B cell (primary cell): Measurements from ENCODE around the gene SERBP1. TPM values are rescaled to one million over a fixed set of nuclear protein-coding genes. Genes with fewer than 3 reads are reported as not detected.

Source experiments
- ATAC-seq: fragments of 200-7000 bp; cut with Tn5 transposase; one replicate; pipeline ENCODE4 v1.10.0; 2021; ENCODE audit warnings: low read depth, mild to moderate bottlenecking, moderate number of reproducible peaks, moderate library complexity
- CTCF ChIA-PET: fragments of 350-600 bp; sonication (Branson Sonifier 250); formaldehyde crosslinking; loops from one replicate; lab custom pipeline; 2021; ENCODE audit warnings: antibody characterized with exemption, inconsistent platforms; lab: Charles Lee
- POLR2A ChIA-PET: fragments of 350-600 bp; sonication (Branson Sonifier 250); formaldehyde crosslinking; loops from one replicate; lab custom pipeline; 2021; ENCODE audit warnings: antibody characterized with exemption; lab: Charles Lee
- DNase-seq: peaks from one replicate; pipeline ENCODE4 v3.0.0; 2013
- H2AFZ ChIP-seq: 2 replicates; pipeline ENCODE4 v1.6.1; 2012; ENCODE audit warnings: mild to moderate bottlenecking, low read depth, low read length; ENCODE audit not compliant: insufficient read depth, poor library complexity, severe bottlenecking
- H3K27ac ChIP-seq, 2 donors: 1 replicate in 1 of 2; 2 replicates in 1 of 2; pipeline ENCODE4 v1.5.1; 2012 to 2013; ENCODE audit warnings: low read length in 2 of 2, mild to moderate bottlenecking in 2 of 2, moderate library complexity in 1 of 2
- H3K27me3 ChIP-seq, 4 experiments: fragments of 200-600 bp in 1 of 4; sonication (generic) in 1 of 4; replicated peaks in 1 of 4; 1 replicate in 2 of 4; 2 replicates in 2 of 4; pipeline versions ENCODE4 v1.6.1 to v1.7.0; 2013 to 2016; ENCODE audit warnings: low read length in 3 of 4, mild to moderate bottlenecking in 2 of 4, mixed read lengths in 1 of 4, moderate library complexity in 1 of 4; ENCODE audit not compliant: insufficient read depth in 4 of 4, control insufficient read depth in 3 of 4; ENCODE audit errors: control extremely low read depth in 1 of 4
- H3K36me3 ChIP-seq, 2 experiments: replicated peaks in 1 of 2; 1 replicate in 1 of 2; 2 replicates in 1 of 2; pipeline versions ENCODE4 v1.6.1 to v1.7.1; 2013; ENCODE audit warnings: low read length in 1 of 2; ENCODE audit not compliant: insufficient read depth in 2 of 2, control insufficient read depth in 1 of 2; ENCODE audit errors: control extremely low read depth in 1 of 2, extremely low read depth in 1 of 2
- H3K4me1 ChIP-seq, 2 donors: fragments of 200-600 bp in 1 of 2; sonication (generic) in 1 of 2; 1 replicate in 1 of 2; 2 replicates in 1 of 2; pipeline versions ENCODE4 v1.5.1 to v1.6.1; 2013 to 2017; ENCODE audit warnings: low read length in 2 of 2; ENCODE audit not compliant: control insufficient read depth in 2 of 2, insufficient read depth in 2 of 2
- H3K4me2 ChIP-seq: replicated peaks from 2 replicates; pipeline ENCODE3; 2012; ENCODE audit warnings: mild to moderate bottlenecking, low read depth, low read length; ENCODE audit not compliant: poor library complexity, severe bottlenecking
- H3K4me3 ChIP-seq, 5 experiments: fragments of 200-600 bp in 1 of 5; sonication (generic) in 1 of 5; 1 replicate in 3 of 5; 2 replicates in 2 of 5; pipeline versions ENCODE4 v1.5.1 to v1.7.0; 2011 to 2016; ENCODE audit warnings: low read length in 4 of 5, mild to moderate bottlenecking in 4 of 5, low read depth in 2 of 5, control low read depth in 1 of 5, moderate library complexity in 1 of 5; ENCODE audit not compliant: insufficient read depth in 1 of 5; ENCODE audit errors: control extremely low read depth in 1 of 5, extremely low read depth in 1 of 5
- H3K79me2 ChIP-seq: fragments of 200-600 bp; sonication (generic); one replicate; pipeline ENCODE4 v1.6.0; 2016; ENCODE audit warnings: low read length; ENCODE audit not compliant: control insufficient read depth, insufficient read depth
- H3K9ac ChIP-seq: fragments of 200-600 bp; sonication (generic); 2 replicates; pipeline ENCODE4 v1.6.1; 2017; ENCODE audit warnings: mild to moderate bottlenecking, low read length, moderate library complexity
- H3K9me3 ChIP-seq, 3 donors: one replicate each; pipeline versions ENCODE4 v1.6.1 to v1.7.1; 2013; ENCODE audit warnings: low read length in 2 of 3; ENCODE audit not compliant: control insufficient read depth in 2 of 3, insufficient read depth in 1 of 3; ENCODE audit errors: control extremely low read depth in 1 of 3
- H4K20me1 ChIP-seq: 2 replicates; pipeline ENCODE4 v1.6.0; 2012; ENCODE audit warnings: mild to moderate bottlenecking, low read length; ENCODE audit not compliant: insufficient read depth, control insufficient read depth, poor library complexity, severe bottlenecking
- H3K27ac Mint-ChIP-seq: one replicate; pipeline ENCODE4 v1.8.0; 2021; ENCODE audit warnings: mixed read lengths
- H3K27me3 Mint-ChIP-seq: one replicate; pipeline ENCODE4 v1.8.0; 2021; ENCODE audit warnings: mixed read lengths
- H3K4me1 Mint-ChIP-seq: one replicate; pipeline ENCODE4 v1.8.0; 2021; ENCODE audit warnings: mixed read lengths
- H3K4me3 Mint-ChIP-seq: one replicate; pipeline ENCODE4 v1.8.0; 2021; ENCODE audit warnings: mixed read lengths
- H3K9me3 Mint-ChIP-seq: one replicate; pipeline ENCODE4 v1.8.0; 2022; ENCODE audit warnings: mixed read lengths; ENCODE audit not compliant: insufficient read depth
- CTCF ChIP-seq: fragments of 200-600 bp; IDR thresholded peaks from one replicate; pipeline ENCODE4 v1.8.0; 2022; ENCODE audit warnings: antibody characterized with exemption, mild to moderate bottlenecking
- EZH2 ChIP-seq: IDR thresholded peaks from 2 replicates; pipeline ENCODE4 v1.6.1; 2012; ENCODE audit warnings: borderline replicate concordance, low read depth, mild to moderate bottlenecking, moderate library complexity, low read length; ENCODE audit not compliant: insufficient read depth, poor library complexity, severe bottlenecking
- WGBS: methylation state at CpG from one replicate; pipeline ENCODE4 v1.1.5; 2013; ENCODE audit warnings: missing lambda C conversion rate; ENCODE audit not compliant: insufficient coverage; 5-methylcytosine and 5-hydroxymethylcytosine counted together
- intact Hi-C: fragments of 100-400 bp; cut with micrococcal nuclease; formaldehyde crosslinking; loops from one replicate; pipeline ENCODE4 v1.10.0; 2022
- polyA plus RNA-seq: library from polyadenylated mRNA; depleted of rRNA; stranded (reverse); fragments of >200 nt; gene quantifications from 2 replicates; pipeline ENCODE4 v1.2.3, GENCODE V29; 2012
- total RNA-seq, 2 donors: library from RNA; stranded (reverse); fragments of 120-200 nt in 1 of 2; gene quantifications; 1 replicate in 1 of 2; 2 replicates in 1 of 2; pipeline versions ENCODE4 v1.2.3 to v1.2.4, GENCODE V29; 2013 to 2022

SERBP1 gene
- total and polyA plus RNA-seq, 2 donors (not counting 1 experiment from before 2014, with no cell fraction given) = 21.0 to 142 TPM

- intact Hi-C loops = no loop called here
- Mint-ChIP-seq H3K27me3 (peaks cover 8% of the 10 kb centered on the region), H3K9me3 (no peaks in the 10 kb centered on the region), H3K4me1 (no peaks in the 10 kb centered on the region), H3K27ac (no peak overlapping the region), H3K4me3 (no peak overlapping the region)
- Histone ChIP-seq H3K27ac (no peak overlapping the region), H3K36me3 (no peaks in the 10 kb centered on the region), H3K4me3 (no peak overlapping the region), H3K9me3 (no peaks in the 10 kb centered on the region), H3K4me1 (no peaks in the 10 kb centered on the region), H3K79me2 (no peaks in the 10 kb centered on the region), H3K4me2 (no peak overlapping the region), H3K9ac (no peak overlapping the region), H2AFZ (no peak overlapping the region), H4K20me1 (no peaks in the 10 kb centered on the region), H3K27me3 (no peaks in the 10 kb centered on the region)
- no peak for ATAC-seq
- no peak for DNase-seq
- ChIA-PET POLR2A (no interaction called here), CTCF (no interaction called here)
- no peak for TF ChIP-seq EZH2
- WGBS = 100% methylated on average over 1 of the region's 2 CpGs
Observed at GRCh38 chr1:67464058-67464457, 33.9 kb upstream of the SERBP1 start.

- Histone ChIP-seq H4K20me1 (no peaks in the 10 kb centered on the region), H3K36me3 (no peaks in the 10 kb centered on the region), H3K27ac (no peak overlapping the region), H3K4me3 (no peak overlapping the region), H2AFZ (no peak overlapping the region), H3K4me2 (no peak overlapping the region), H3K9me3 (no peaks in the 10 kb centered on the region), H3K79me2 (no peaks in the 10 kb centered on the region), H3K9ac (no peak overlapping the region), H3K27me3 (no peaks in the 10 kb centered on the region), H3K4me1 (no peaks in the 10 kb centered on the region)
- Mint-ChIP-seq H3K27ac (no peak overlapping the region), H3K9me3 (no peaks in the 10 kb centered on the region), H3K4me3 (no peak overlapping the region), H3K27me3 (peaks cover 8% of the 10 kb centered on the region), H3K4me1 (no peaks in the 10 kb centered on the region)
- intact Hi-C loops = no loop called here
- no peak for ATAC-seq
- CTCF ChIA-PET = no interaction called here
- DNase-seq = no peak
- TF ChIP-seq CTCF (no peak), EZH2 (no peak)
- WGBS = 91% methylated on average over 5 of the region's 7 CpGs
- POLR2A ChIA-PET = no interaction called here
Observed at GRCh38 chr1:67463298-67463955, 33.2 kb upstream of the SERBP1 start.
